OCI-LY7 (cell line): Measurements from ENCODE around the gene CUBN. TPM values are rescaled to one million over a fixed set of nuclear protein-coding genes. Genes with fewer than 3 reads are reported as not detected.

Experiments
- BruUV-seq: library from RNA; stranded (reverse); fragments of 400-500 nt; replicated peaks from 2 replicates; lab custom pipeline; 2021; lab: Mats Ljungman, UMichigan
- CTCF ChIA-PET: fragments of 300-600 bp; sonication (Branson Sonifier 250); formaldehyde crosslinking; loops from one replicate; lab custom pipeline; 2022; ENCODE audit warnings: antibody characterized with exemption; ENCODE audit not compliant: unreplicated experiment; lab: Charles Lee
- POLR2A ChIA-PET: fragments of 300-600 bp; sonication (Branson Sonifier 250); formaldehyde crosslinking; loops from one replicate; lab custom pipeline; 2022; ENCODE audit warnings: antibody characterized with exemption; lab: Charles Lee
- DNase-seq: peaks from one replicate; pipeline ENCODE4 v3.0.0-alpha.2; 2015; ENCODE audit warnings: low spot score
- H2AFZ ChIP-seq: fragments of 200-600 bp; sonication (generic), shearing (Covaris generic); 2 replicates; pipeline ENCODE4 v1.6.1; 2014; ENCODE audit warnings: mild to moderate bottlenecking, antibody characterized with exemption, low read length, moderate library complexity
- H3K27ac ChIP-seq: fragments of 200-600 bp; sonication (generic); 2 replicates; pipeline ENCODE4 v1.5.1; 2014; ENCODE audit warnings: mixed run types, low read depth, mild to moderate bottlenecking, moderate library complexity, low read length, inconsistent platforms; ENCODE audit not compliant: poor library complexity, severe bottlenecking
- H3K36me3 ChIP-seq: fragments of 200-600 bp; sonication (generic); 2 replicates; pipeline ENCODE4 v1.6.1; 2014; ENCODE audit warnings: mild to moderate bottlenecking, antibody characterized with exemption, low read length, moderate library complexity, mixed read lengths; ENCODE audit not compliant: insufficient read depth
- H3K4me1 ChIP-seq: fragments of 200-600 bp; sonication (generic); 2 replicates; pipeline ENCODE4 v1.5.1; 2014; ENCODE audit warnings: mild to moderate bottlenecking, low read length; ENCODE audit not compliant: insufficient read depth, poor library complexity, severe bottlenecking
- H3K4me2 ChIP-seq: fragments of 200-600 bp; sonication (generic); 2 replicates; pipeline ENCODE4 v1.6.1; 2014; ENCODE audit warnings: mild to moderate bottlenecking, low read length
- H3K4me3 ChIP-seq: fragments of 200-600 bp; sonication (generic); 2 replicates; pipeline ENCODE4 v1.5.1; 2014; ENCODE audit warnings: mild to moderate bottlenecking, low read depth, low read length; ENCODE audit not compliant: poor library complexity, severe bottlenecking
- H3K79me2 ChIP-seq: fragments of 200-600 bp; sonication (generic); 2 replicates; pipeline ENCODE4 v1.6.1; 2016; ENCODE audit warnings: low read depth, mild to moderate bottlenecking, low read length, moderate library complexity, mixed read lengths; ENCODE audit not compliant: insufficient read depth
- H3K9me2 ChIP-seq: fragments of 200-600 bp; sonication (generic); 2 replicates; pipeline ENCODE4 v1.6.1; 2016; ENCODE audit warnings: mild to moderate bottlenecking, low read length, mixed read lengths; ENCODE audit not compliant: insufficient read depth
- H3K9me3 ChIP-seq: fragments of 200-600 bp; sonication (generic); 2 replicates; pipeline ENCODE4 v1.6.1; 2014; ENCODE audit warnings: mild to moderate bottlenecking, mixed run types, low read length, mixed read lengths
- H4K20me1 ChIP-seq: fragments of 200-600 bp; sonication (generic); 2 replicates; pipeline ENCODE4 v1.6.1; 2014; ENCODE audit warnings: mild to moderate bottlenecking, antibody characterized with exemption, low read length, moderate library complexity, mixed read lengths; ENCODE audit not compliant: insufficient read depth
- CTCF ChIP-seq: fragments of 200-600 bp; sonication (generic); conservative IDR thresholded peaks from 2 replicates; pipeline ENCODE4 v1.5.1; 2014; ENCODE audit warnings: mild to moderate bottlenecking, antibody characterized with exemption, low read length, moderate library complexity, mixed read lengths
- EZH2phosphoT487 ChIP-seq: fragments of 200-600 bp; sonication (generic); IDR thresholded peaks from 2 replicates; pipeline ENCODE4 v1.6.1; 2018; ENCODE audit warnings: low read depth, borderline replicate concordance, mild to moderate bottlenecking, mixed run types, antibody characterized with exemption, low read length, moderate library complexity, mixed read lengths
- intact Hi-C: fragments of 100-400 bp; cut with micrococcal nuclease; formaldehyde crosslinking; loops from one replicate; pipeline ENCODE4 v1.10.0; 2022; ENCODE audit not compliant: unreplicated experiment
- total RNA-seq, 2 experiments: library from RNA; depleted of rRNA in 1 of 2; stranded (reverse); fragments of >200 nt in 1 of 2; shearing (Covaris generic) in 1 of 2; gene quantifications; 2 replicates each; pipeline ENCODE4 v1.2.3, GENCODE V29; 2014 to 2022

The CUBN gene
- total RNA-seq, 2 experiments from 2014 or later: 0.13 to 0.25 TPM

- CTCF ChIA-PET: no interaction called here
- Histone ChIP-seq H3K4me3 (no peak overlapping the region), H3K79me2 (no peaks in the 10 kb centered on the region), H4K20me1 (no peaks in the 10 kb centered on the region), H3K36me3 (no peaks in the 10 kb centered on the region), H3K9me3 (no peaks in the 10 kb centered on the region), H3K9me2 (no peaks in the 10 kb centered on the region), H3K27ac (no peak overlapping the region), H3K4me2 (no peak overlapping the region), H2AFZ (no peak overlapping the region), H3K4me1 (no peaks in the 10 kb centered on the region)
- POLR2A ChIA-PET: interaction anchor here (1.0 kb wide), 1 partner anchor 24 kb away, joined by 3 read pairs; the partner anchor contains the start of gene RSU1
- BruUV-seq: no TSS peak
- no peak for TF ChIP-seq CTCF
- TF ChIP-seq EZH2phosphoT487: no peak
- intact Hi-C loops: no loop called here
- DNase-seq: no peak
These were observed 336.9 kb downstream of the CUBN start for GRCh38 chr10:16792675-16793074.

GRCh38 chr10:16789765-16790164 lies 339.8 kb downstream of the CUBN start:
- Histone ChIP-seq H4K20me1 (no peaks in the 10 kb centered on the region), H3K4me3 (no peak overlapping the region), H3K9me3 (no peaks in the 10 kb centered on the region), H2AFZ (no peak overlapping the region), H3K4me1 (no peaks in the 10 kb centered on the region), H3K79me2 (no peaks in the 10 kb centered on the region), H3K27ac (no peak overlapping the region), H3K4me2 (no peak overlapping the region), H3K9me2 (no peaks in the 10 kb centered on the region), H3K36me3 (no peaks in the 10 kb centered on the region)
- TF ChIP-seq CTCF: no peak
- ChIA-PET POLR2A (interaction anchor here (1.2 kb wide), 1 partner anchor 20 kb away, joined by 3 read pairs; no protein-coding TSS in a partner anchor), CTCF (no interaction called here)
- no peak for DNase-seq
- intact Hi-C loops: no loop called here
- no TSS peak for BruUV-seq

- Histone ChIP-seq H4K20me1 (no peaks in the 10 kb centered on the region), H3K9me2 (no peaks in the 10 kb centered on the region), H2AFZ (no peak overlapping the region), H3K27ac (no peak overlapping the region), H3K9me3 (no peaks in the 10 kb centered on the region), H3K79me2 (no peaks in the 10 kb centered on the region), H3K4me2 (no peak overlapping the region), H3K36me3 (no peaks in the 10 kb centered on the region), H3K4me1 (no peaks in the 10 kb centered on the region), H3K4me3 (no peak overlapping the region)
- DNase-seq: no peak
- TF ChIP-seq CTCF (no peak), EZH2phosphoT487 (no peak)
- no TSS peak for BruUV-seq
- CTCF ChIA-PET: no interaction called here
- POLR2A ChIA-PET: interaction anchor here (0.6 to 1.2 kb wide), 2 partner anchors 8 to 19 kb away, joined by 3 to 4 read pairs; no protein-coding TSS in a partner anchor
- intact Hi-C loops: no loop called here
These were observed 340.4 kb downstream of the CUBN start for GRCh38 chr10:16789261-16789660.
